Activated CD8-positive, alpha-beta memory T cell treated with anti-CD3 and anti-CD28 coated beads, Interleukin-2, amount 50 U/mL, for 24 hours (primary cell): ENCODE measurements around the gene HSD17B3.
"Not testable (repeated sequence)": the region's sequence is repeated elsewhere in the genome, so short reads cannot be mapped to it uniquely, and the experiment has no call there.

Experiments used
- DNase-seq: peaks from one replicate; pipeline ENCODE4 v3.0.0-alpha.2; 2020; ENCODE audit errors: extremely low read depth

HSD17B3 gene

GRCh38 chr9:96236337-96236736, 65.6 kb downstream of the HSD17B3 start:
- not testable (repeated sequence) for DNase-seq

- no peak for DNase-seq
Observed at GRCh38 chr9:96232539-96233241, 69.3 kb downstream of the HSD17B3 start.

- no peak for DNase-seq
Observed at GRCh38 chr9:96232164-96232538, 69.8 kb downstream of the HSD17B3 start.

- no peak for DNase-seq
Observed at GRCh38 chr9:96230002-96230401, 72.0 kb downstream of the HSD17B3 start.

GRCh38 chr9:96222132-96222531, 79.8 kb downstream of the HSD17B3 start:
- DNase-seq, result no peak

- DNase-seq, result no peak
Observed at GRCh38 chr9:96219900-96220257, 82.1 kb downstream of the HSD17B3 start.

GRCh38 chr9:96219026-96219899, 82.7 kb downstream of the HSD17B3 start:
- no peak for DNase-seq

GRCh38 chr9:96217754-96218693, 84.0 kb downstream of the HSD17B3 start:
- peak; percentile 52 for DNase-seq

GRCh38 chr9:96217294-96217707, 84.7 kb downstream of the HSD17B3 start:
- no peak for DNase-seq

- no peak for DNase-seq
Observed at GRCh38 chr9:96216583-96216982, 85.4 kb downstream of the HSD17B3 start.

GRCh38 chr9:96215841-96216240, 86.1 kb downstream of the HSD17B3 start:
- no peak for DNase-seq

GRCh38 chr9:96214635-96215034, 87.3 kb downstream of the HSD17B3 start:
- no peak for DNase-seq

GRCh38 chr9:96209407-96210271, 92.3 kb downstream of the HSD17B3 start:
- no peak for DNase-seq

GRCh38 chr9:96206156-96206751, 95.7 kb downstream of the HSD17B3 start:
- no peak for DNase-seq

GRCh38 chr9:96204853-96205252, 97.1 kb downstream of the HSD17B3 start:
- no peak for DNase-seq

GRCh38 chr9:96203867-96204501, 98.0 kb downstream of the HSD17B3 start:
- no peak for DNase-seq

- DNase-seq, result no peak
Observed at GRCh38 chr9:96202971-96203780, 98.8 kb downstream of the HSD17B3 start.

GRCh38 chr9:96201140-96201539, 100.8 kb downstream of the HSD17B3 start:
- DNase-seq, result no peak

- DNase-seq, result no peak
Observed at GRCh38 chr9:96199006-96199405, 103.0 kb downstream of the HSD17B3 start.
